Measurements from ENCODE around the gene RHOH.
"Not testable (repeated sequence)": the region's sequence is repeated elsewhere in the genome, so short reads cannot be mapped to it uniquely, and the experiment has no call there.

The RHOH gene

DNA sequence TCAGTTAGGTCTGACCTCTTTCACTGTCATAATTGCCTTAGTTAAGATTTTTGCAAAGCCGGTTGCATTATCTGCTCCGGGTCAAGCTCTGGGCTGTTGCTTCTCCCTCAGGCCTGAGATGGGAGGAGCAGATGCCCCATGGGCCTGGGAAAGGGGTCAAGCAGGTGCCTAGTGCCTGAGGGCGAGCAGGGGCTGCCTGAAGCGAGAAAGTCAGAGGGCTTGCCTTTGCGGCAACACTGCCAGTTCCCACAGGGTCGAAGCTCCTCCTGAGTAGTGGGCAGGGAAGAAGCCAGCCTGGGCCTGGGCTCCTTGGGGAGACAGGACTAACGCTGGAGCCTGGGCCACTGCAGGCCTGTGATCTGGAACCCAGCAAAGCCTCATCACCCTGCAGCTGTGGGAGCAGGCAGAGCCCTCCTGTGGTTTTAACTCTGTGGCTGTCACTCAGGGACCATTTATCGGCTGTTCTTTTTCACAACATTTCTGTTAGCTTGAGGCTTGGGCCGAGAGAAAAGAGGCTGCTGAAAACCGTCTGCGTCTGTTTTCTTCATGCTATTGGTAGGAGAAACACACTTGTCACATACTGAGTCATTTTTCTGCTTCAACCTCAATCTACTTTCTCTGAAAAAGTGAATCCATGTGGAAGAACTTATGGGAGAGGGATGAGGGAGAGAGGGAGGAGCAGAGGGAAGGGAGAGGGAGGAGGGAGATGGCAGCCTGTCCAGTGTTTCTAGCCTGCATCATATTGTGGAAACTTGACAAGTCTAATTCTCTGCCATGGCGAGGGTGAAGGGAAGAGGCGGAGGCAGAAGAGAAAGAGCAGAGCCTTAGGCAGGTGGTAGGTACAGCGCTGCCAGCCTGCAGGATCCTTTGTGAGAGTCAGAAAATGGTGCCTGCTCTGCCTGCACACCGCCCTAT, 68.4 kb downstream of the RHOH start:
- no peak for DNase-seq

DNA sequence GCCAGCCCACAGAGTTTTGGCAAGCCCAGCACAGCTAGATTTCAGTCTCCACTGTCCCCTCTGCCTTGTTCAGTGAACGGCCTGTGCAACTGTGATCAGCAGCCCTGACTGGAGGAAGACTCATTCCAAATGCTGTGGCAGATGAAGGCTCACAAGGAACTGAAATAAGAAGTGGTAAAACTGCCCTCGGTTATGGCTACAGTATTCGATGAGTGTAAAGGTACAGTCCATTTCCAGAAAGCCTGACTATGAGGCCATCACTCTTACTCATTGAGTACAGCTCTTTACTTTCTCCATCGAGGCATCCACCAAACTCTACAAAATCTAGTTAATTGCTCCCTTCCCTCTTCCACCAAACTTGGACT, 69.1 kb downstream of the RHOH start:
- DNase-seq = no peak

DNA sequence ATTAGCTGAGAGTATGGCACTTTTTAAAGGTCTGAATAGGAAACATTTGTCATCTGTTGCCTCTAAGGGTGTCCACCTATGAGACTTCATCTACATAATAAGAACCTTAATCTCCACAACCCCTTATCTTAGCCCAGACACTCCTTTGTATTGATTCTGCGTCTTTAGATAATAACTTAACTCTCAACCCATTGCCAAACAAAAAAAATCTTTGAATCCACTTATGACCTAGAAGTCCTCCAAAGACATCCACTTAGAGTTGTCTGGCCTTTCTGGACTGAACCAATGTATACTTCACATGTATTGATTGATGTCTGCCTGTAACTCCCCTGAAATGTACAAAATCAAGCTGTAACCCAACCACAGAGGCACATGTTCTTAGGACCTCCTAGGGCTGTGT, 72.3 kb downstream of the RHOH start:
- DNase-seq = no peak

DNA sequence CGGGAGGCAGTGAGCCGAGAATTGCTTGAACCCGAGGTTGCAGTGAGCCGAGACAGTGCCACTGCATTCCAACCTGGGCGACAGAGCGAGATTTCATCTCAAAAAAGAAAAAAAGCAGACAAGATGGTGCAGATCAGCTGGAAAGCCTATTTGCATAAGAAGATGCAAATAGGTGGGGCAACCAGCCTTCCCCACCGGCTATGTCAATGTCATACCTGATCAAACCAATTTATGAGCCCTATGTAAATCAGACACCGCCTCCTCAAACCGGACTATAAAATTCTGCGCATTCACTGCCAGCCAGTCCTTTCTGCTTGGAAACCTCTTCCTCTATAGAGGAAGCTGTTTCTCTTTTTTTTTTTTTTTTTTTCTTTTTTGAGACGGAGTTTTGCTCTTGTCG, 73.8 kb downstream of the RHOH start:
- no peak for DNase-seq

DNA sequence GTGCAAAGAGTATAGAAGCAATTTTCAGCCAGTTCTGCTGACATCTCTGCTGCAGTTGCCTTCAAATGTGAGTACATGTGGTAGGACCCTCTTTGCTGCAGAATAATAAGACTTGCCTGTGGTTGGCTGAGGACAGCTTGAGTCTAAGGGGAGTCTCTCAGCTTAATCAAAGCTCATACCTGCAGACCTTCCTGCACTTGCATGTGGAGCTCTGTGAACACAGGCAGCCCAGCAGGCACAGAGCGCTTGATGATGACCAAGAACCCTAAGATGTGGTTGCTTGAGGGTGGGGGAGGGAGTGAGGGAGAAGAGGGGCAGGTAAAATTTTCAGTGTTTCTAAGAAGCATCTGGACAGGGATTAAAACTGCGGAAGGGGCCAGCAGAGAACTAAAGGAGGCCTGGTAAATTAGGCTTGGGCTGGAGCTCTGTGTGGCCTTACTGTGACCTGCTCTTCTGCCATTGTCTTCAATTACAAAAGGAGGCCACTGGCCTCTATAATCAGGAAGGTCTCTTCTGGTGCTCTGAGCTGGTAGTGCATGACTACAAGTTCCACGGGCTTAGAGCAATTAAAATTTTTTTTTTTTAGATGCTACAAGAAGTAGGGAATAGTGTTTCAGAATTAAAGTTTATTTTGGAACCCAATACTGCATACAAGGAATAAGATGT, 78.4 kb downstream of the RHOH start:
- no peak for DNase-seq

DNA sequence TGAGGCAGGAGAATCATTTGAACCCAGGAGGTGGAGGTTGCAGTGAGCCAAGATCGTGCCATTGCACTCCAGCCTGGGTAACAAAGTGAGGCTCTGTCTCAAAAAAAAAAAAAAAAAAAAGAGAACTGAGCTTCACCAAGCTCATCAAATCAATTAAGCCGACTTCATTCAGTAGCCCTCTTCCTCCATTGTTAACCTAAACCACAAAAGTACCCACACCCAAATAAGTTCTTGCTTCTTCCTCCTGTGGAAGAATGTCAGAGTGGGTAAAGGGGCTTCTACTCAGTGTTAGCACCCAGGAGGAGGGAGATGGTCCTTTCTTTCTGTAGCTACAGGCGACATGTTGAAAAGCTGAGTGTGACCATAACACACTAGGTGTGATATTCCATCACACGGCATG, 79.7 kb downstream of the RHOH start:
- DNase-seq = no peak

DNA sequence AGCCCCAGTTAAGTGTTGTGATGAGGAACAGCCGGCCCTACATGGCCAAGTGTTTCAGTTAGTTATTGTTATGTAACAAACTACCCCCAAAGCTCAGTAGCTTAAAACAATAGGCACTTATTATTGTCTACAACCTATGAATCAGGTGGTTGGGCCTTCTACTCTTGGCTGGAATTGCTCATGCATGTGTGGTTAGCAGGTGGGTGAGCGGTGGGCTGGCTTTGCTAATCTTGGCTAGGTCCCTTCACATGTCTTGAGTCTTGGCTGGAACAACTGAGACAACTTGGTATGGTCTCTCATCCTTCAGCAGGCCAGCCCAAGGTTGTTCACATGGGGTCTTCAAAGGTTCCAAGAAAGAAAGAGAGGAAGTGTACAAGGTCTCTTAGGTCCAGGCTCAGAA, 83.8 kb downstream of the RHOH start:
- no peak for DNase-seq

DNA sequence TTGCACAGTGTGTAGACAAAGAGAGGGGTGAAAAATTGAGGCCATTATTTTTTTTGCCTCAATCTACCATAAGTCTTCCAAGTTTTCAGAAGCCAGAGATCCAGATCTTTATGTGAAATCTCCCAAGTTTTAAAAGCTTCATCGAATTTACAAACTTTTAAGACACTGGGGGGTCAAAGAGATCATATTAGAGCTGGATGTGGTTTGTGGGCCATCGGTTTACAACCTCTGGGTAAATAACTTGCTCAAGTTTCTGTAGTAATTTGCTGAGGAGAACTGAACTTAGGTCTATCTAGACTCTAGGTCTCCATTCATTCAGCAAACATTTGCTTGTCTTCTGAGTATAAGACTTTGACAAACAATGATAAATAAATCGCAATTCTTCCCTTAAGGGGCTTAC, 84.3 kb downstream of the RHOH start:
- no peak for DNase-seq

DNA sequence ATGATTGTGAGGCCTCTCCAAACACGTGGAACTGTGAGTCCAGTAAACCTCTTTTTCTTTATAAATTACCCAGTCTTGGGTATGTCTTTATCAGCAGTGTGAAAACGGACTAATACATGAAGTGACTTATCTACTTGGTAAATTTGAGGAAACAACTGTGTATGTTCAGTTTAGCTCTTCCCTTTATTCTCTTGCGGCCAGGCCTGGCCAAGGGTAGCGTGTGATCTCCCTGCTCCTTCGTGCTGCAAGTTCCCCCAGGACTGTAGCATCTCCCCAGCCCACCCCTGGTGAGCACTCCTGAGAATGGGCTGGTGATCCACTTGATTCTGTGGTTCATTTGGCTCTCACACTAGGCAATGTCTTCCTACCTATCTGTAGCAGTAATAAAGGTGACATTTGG, 85.1 kb downstream of the RHOH start:
- DNase-seq = no peak

DNA sequence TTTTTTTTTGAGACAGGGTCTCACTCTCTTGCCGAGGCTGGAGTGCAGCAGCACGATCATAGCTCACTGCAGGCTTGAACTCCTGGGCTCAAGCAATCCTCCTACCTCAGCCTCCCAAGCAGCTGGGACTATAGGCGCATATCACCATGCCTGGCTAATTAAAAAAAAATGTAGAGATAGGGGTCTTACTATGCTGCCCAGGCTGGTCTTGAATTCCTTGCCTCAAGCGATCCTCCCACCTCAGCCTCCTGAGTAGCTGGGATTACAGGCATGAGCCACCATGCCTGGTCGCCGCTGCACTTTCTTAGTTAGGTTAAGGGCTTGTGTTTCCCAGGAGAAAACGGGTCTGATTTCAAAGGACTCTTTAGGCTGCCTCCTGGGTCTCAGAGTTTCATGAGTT, 86.0 kb downstream of the RHOH start:
- not testable (repeated sequence) for DNase-seq

DNA sequence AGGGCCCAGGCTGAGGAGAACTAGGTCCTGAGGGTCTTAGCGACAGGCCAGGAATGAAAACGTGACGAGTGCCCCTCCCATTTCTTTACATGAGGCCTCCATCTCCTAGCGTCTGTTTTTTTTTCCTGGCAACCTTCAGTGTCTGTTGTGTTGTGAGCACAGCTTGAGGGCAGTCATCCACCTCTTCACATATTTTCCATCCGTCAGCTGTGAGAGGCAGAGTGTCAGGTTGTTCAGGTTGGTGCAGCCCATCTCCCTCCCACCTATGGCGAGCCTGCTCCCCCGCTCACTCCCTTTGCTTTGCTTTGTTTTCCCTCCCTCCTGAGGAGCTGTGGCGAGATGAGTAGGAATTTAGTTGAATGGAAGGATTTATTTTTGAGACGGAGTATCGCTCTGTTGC, 86.6 kb downstream of the RHOH start:
- no peak for DNase-seq

DNA sequence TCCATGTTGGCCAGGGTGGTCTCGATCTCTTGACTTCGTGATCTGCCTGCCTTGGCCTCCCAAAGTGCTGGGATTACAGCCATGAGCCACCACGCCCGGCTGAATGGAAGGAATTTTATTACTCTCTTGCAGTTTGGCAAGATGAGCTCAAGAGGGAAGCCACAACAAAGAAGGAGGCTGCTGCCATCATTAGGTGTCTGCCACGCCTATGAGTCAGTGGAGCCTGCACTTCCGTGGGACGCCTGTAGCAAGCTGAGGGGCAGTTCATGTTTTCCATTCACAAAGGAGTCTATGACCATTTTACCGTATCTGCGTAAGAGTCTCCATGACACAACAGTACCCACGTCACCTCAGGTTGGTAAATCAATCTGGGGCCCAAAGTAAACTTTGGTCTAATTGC, 87.1 kb downstream of the RHOH start:
- no peak for DNase-seq

DNA sequence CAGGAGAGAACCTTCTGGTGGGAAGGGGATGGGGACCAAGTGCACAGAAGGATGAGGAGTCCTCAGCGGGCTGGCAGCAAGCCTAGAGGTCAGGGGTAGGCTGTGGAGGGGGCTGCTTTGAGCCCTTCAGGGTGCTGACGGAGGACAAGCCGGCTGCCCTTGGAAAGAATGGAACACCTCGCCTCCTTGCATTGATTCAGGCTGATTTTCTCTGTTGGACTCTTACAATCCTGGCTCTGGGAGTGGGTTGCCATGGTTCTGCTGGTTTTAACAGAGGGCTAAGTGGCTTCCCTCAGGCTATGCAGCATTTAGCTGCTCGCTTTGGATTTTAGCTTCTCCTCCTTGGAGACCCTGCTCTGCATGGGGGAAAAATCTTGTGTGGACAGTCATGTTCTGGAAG, 88.9 kb downstream of the RHOH start:
- DNase-seq = no peak

DNA sequence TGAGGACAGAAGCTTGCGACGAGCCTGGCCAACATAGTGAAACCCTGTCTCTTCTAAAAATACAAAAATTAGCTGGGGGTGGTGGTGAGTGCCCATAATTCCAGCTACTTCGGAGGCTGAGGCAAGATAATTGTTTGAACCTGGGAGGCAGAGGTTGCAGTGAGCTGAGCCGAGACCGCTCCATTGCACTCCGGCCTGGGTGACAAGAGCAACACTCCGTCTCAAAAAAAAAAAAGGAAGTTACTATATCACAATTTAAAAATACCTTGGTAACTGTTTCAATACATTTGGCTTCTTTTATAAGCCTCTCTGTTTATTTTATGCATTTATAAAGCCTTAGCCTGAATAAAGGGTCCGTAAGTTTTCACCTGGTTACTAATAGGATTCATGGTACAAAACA, 91.7 kb downstream of the RHOH start:
- DNase-seq = no peak

DNA sequence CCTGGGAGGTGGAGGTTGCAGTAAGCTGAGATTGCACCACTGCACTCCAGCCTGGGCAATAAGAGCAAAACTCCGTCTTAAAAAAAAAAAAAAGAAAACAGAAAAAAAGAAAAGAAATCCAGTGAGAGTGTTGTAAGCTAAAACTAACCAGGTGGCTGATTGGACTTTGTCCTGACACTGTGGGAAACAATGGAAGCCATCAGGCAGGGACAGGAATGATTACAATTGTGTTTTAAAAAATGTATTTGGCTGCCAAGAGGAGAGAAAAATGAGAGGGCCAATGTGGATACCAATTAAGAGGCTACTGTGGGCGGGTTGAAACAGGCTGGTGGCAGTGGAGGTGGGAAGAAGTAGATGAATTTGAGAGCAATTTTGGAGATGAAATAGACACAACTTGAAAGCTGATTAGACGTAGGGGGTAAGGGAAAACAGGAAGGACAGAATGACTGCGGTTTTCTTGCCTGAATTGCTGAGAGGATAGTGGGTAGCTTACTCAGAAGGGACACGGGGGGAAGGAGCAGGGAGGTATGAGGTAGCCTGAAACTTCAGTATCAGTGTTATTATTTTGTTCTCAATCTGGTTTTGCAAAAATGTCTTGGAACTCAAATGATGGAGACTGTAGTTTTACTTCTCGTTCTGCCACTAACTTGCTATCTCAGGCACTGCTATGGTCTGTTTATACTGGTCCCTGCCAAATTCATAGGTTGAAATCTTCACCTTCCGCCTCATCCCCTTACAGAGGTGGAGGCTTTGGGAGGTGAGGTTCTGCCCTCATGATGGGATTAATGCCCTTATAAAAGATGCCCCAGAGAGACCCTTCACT, 92.7 kb downstream of the RHOH start:
- no peak for DNase-seq

DNA sequence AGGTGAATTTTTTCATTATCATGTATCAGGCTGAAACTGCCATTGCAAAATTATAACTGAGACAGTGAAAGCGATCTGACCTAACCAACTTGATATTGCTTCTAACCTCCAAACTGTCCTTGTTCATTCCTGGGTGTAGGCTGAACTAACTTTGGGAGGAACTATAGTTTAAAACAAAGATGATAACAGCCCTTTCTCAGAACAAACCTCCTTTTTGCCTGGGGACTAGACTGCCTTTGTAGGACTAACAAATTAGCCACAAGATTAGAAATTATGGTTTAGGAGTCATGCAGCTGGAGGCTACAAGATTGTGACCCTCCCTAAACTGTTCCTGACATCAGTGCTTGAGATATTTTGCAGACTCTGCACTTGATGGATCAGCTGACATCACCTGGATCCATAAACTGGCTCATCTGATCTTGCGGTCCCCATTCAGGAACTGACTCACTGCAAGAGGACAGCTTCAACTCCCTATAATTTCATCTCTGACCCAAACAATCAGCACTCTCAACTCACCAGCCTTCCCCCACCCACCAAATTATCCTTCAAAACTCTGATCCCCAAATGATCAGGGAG, 93.9 kb downstream of the RHOH start:
- not testable (repeated sequence) for DNase-seq

DNA sequence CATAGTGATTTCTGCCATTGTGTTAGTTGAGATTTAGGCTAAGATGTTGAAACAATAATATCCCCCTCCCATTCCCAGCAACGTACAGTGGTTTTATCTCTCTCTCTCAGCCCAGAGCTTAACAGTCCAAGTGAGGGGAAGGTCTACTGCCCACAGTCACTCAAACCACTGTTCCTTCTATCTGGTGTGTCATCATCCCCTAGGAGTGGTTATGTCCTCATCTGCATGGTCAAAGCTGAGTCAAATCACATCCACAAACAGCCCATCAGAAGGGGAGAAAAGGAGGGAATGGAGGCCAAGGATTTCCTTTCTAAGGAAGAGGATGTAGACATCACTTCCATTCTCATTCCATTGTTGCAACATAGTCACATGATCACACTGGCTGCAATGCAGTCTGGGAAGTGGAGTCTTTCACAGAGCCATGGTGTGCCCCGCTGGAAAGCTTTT, 95.5 kb downstream of the RHOH start:
- DNase-seq = no peak

DNA sequence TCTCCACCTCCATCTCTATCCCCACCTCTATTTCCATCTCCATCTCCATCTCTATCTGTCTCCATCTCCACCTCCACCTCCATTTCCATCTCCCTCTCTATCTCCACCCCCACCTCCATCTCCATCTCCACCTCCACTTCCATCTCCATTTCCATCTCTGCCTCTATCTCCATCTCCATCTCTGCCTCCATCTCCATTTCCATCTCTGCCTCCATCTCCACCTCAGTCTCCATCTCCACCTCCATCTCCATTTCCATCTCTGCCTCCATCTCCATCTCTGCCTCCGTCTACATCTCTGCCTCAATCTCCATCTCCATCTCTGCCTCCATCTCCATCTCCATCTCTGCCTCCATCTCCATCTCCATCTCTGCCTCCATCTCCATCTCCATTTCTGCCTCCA, 97.5 kb downstream of the RHOH start:
- no peak for DNase-seq

DNA sequence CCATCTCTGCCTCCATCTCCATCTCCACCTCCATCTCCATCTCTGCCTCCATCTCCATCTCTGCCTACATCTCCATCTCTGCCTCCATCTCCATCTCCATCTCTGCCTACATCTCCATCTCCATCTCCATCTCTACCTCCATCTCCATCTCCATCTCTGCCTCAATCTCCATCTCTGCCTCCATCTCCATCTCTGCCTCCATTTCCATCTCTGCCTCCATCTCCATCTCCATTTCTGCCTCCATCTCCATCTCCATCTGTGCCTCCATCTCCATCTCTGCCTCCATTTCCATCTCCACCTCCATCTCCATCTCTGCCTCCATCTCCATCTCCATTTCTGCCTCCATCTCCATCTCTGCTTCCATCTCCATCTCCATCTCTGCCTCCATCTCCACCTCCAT, 98.2 kb downstream of the RHOH start:
- DNase-seq = not testable (repeated sequence)

DNA sequence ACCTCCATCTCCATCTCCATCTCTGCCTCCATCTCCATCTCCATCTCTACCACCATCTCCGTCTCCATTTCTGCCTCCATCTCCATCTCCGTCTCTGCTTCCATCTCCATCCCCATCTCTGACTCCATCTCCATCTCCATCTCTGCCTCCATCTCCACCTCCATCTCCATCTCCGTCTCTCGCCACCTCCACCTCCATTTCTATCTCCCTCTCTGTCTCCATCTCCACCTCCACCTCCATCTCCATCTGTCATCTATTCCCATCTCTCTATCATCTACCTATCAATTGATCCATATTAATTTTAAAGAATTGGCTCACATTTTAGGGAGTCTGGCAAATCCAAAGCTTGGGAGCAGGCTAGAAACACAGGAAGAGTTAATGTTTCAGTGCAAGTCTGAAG, 98.7 kb downstream of the RHOH start:
- DNase-seq = no peak

Measured in NCI-H774 (cell line).